Astrocyte (in vitro differentiated cells and primary cell): Measurements from ENCODE around the gene DOCK2.

ENCODE experiments used
- CTCF ChIP-seq: IDR thresholded peaks from 2 replicates; pipeline ENCODE4 v1.5.1; 2011; ENCODE audit warnings: low read depth, mild to moderate bottlenecking, inconsistent platforms, low read length, moderate library complexity; ENCODE audit not compliant: insufficient read depth
- EZH2 ChIP-seq: IDR thresholded peaks from 2 replicates; pipeline ENCODE4 v1.6.1; 2012; ENCODE audit warnings: mild to moderate bottlenecking, low read length, inconsistent platforms; ENCODE audit not compliant: insufficient read depth

GRCh38 chr5:169999621-170000020, 362.5 kb downstream of the DOCK2 start:
- no peak for TF ChIP-seq CTCF
- no peak for TF ChIP-seq EZH2
